OCI-LY1 (cell line): ENCODE data around the gene PAEP.

ENCODE experiments used
- H2AFZ ChIP-seq: fragments of 200-600 bp; sonication (generic), shearing (Covaris generic); 2 replicates; pipeline ENCODE4 v1.6.0; 2014; ENCODE audit warnings: antibody characterized with exemption, mild to moderate bottlenecking, low read length
- H3F3A ChIP-seq: fragments of 200-600 bp; sonication (generic), shearing (Covaris generic); 2 replicates; pipeline ENCODE4 v1.6.0; 2014; ENCODE audit warnings: mild to moderate bottlenecking, antibody characterized with exemption, low read length, moderate library complexity; ENCODE audit not compliant: insufficient read depth
- H3K27ac ChIP-seq: fragments of 200-600 bp; sonication (generic); 2 replicates; pipeline ENCODE4 v1.5.1; 2014; ENCODE audit warnings: low read length, mixed run types, mild to moderate bottlenecking, low read depth; ENCODE audit not compliant: poor library complexity, severe bottlenecking
- H3K27me3 ChIP-seq: fragments of 200-600 bp; sonication (generic); 2 replicates; pipeline ENCODE4 v1.6.0; 2014; ENCODE audit warnings: antibody characterized with exemption, mild to moderate bottlenecking, low read length, moderate library complexity; ENCODE audit not compliant: insufficient read depth
- H3K36me3 ChIP-seq: fragments of 200-600 bp; sonication (generic); 2 replicates; pipeline ENCODE4 v1.6.1; 2014; ENCODE audit warnings: mild to moderate bottlenecking, antibody characterized with exemption, low read length, moderate library complexity, mixed read lengths; ENCODE audit not compliant: insufficient read depth
- H3K4me1 ChIP-seq: fragments of 200-600 bp; sonication (generic); 2 replicates; pipeline ENCODE4 v1.5.1; 2014; ENCODE audit warnings: mild to moderate bottlenecking, low read length, moderate library complexity; ENCODE audit not compliant: insufficient read depth, severe bottlenecking
- H3K4me2 ChIP-seq: fragments of 200-600 bp; sonication (generic), shearing (Covaris generic); 2 replicates; pipeline ENCODE4 v1.6.1; 2014; ENCODE audit warnings: low read length
- H3K4me3 ChIP-seq: fragments of 200-600 bp; sonication (generic); 2 replicates; pipeline ENCODE4 v1.5.1; 2014; ENCODE audit warnings: low read length, low read depth, mild to moderate bottlenecking, mixed read lengths; ENCODE audit not compliant: poor library complexity, severe bottlenecking
- H3K79me2 ChIP-seq: fragments of 200-600 bp; shearing (Covaris generic); 2 replicates; pipeline ENCODE4 v1.6.1; 2016; ENCODE audit warnings: mixed run types, low read length, mixed read lengths; ENCODE audit not compliant: insufficient read depth
- H3K9ac ChIP-seq: fragments of 200-600 bp; sonication (generic), shearing (Covaris generic); 2 replicates; pipeline ENCODE4 v1.6.1; 2014; ENCODE audit warnings: mild to moderate bottlenecking, low read length, mixed read lengths
- H3K9me2 ChIP-seq: fragments of 200-600 bp; sonication (generic), shearing (Covaris generic); 2 replicates; pipeline ENCODE4 v1.6.1; 2014; ENCODE audit warnings: low read depth, mild to moderate bottlenecking, low read length, mixed read lengths
- H3K9me3 ChIP-seq: fragments of 200-600 bp; shearing (Covaris generic); 2 replicates; pipeline ENCODE4 v1.6.1; 2014; ENCODE audit warnings: low read length, mixed read lengths
- H4K20me1 ChIP-seq: fragments of 200-600 bp; sonication (generic), shearing (Covaris generic); 2 replicates; pipeline ENCODE4 v1.6.0; 2016; ENCODE audit warnings: mild to moderate bottlenecking, low read length; ENCODE audit not compliant: insufficient read depth
- EZH2 ChIP-seq: fragments of 200-600 bp; sonication (generic), shearing (Covaris generic); IDR thresholded peaks from 2 replicates; pipeline ENCODE4 v1.8.0; 2017; ENCODE audit warnings: borderline replicate concordance, mixed run types, mild to moderate bottlenecking, antibody characterized with exemption, low read length, moderate library complexity, mixed read lengths
- TF ChIP-seq, protein P1 (sequence below): fragments of 200-600 bp; sonication (generic), shearing (Covaris generic); IDR thresholded peaks from 2 replicates; pipeline ENCODE4 v1.5.1; 2017; ENCODE audit warnings: mild to moderate bottlenecking, antibody characterized with exemption, low read length, moderate library complexity, mixed read lengths

Gene PAEP

DNA sequence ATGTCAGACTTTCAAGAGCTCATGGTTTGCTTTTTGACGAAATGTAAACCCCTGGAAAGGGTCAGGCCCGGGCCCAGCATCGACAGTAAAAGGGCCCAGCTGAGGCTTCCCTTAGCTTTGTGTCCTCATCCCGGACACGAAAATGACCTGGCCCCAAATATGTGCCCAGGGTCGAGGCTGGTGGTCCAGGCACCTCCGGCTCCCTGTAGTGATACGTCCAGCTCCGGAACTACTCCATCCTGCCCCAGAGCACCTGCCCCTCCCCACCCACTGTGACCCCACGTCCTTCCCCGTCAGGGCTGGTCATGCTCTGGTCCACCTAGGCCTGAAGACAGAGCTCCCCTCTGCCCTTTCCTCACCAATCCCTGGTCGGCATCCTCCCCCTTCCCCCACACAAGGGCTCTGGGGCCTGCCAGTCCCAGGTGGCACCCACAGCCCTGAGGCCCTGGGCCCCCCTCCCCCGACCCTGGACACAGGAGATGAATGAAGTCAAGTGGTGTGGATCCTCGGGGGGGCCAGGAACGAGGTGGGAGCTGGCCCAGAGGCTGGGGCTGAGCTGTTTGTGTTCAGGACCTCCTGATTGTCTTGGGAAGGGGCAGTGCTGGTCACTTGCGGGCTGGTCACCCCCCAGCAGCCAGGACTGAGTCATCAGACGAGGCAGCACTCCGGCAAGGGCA, 9.4 kb upstream of the PAEP start:
- Histone ChIP-seq H3K79me2 (no peaks in the 10 kb centered on the region), H3K9ac (no peak overlapping the region), H2AFZ (no peak overlapping the region), H3K9me2 (no peaks in the 10 kb centered on the region), H3K4me3 (no peak overlapping the region), H3K27me3 (no peaks in the 10 kb centered on the region; the same call in 1 of the 2 replicates), H3K27ac (no peak overlapping the region), H4K20me1 (no peaks in the 10 kb centered on the region), H3K4me1 (no peaks in the 10 kb centered on the region), H3K36me3 (no peaks in the 10 kb centered on the region), H3K9me3 (no peaks in the 10 kb centered on the region), H3F3A (no peaks in the 10 kb centered on the region), H3K4me2 (no peak overlapping the region)
- TF ChIP-seq, protein P1, sequence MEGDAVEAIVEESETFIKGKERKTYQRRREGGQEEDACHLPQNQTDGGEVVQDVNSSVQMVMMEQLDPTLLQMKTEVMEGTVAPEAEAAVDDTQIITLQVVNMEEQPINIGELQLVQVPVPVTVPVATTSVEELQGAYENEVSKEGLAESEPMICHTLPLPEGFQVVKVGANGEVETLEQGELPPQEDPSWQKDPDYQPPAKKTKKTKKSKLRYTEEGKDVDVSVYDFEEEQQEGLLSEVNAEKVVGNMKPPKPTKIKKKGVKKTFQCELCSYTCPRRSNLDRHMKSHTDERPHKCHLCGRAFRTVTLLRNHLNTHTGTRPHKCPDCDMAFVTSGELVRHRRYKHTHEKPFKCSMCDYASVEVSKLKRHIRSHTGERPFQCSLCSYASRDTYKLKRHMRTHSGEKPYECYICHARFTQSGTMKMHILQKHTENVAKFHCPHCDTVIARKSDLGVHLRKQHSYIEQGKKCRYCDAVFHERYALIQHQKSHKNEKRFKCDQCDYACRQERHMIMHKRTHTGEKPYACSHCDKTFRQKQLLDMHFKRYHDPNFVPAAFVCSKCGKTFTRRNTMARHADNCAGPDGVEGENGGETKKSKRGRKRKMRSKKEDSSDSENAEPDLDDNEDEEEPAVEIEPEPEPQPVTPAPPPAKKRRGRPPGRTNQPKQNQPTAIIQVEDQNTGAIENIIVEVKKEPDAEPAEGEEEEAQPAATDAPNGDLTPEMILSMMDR = no peak
- TF ChIP-seq EZH2 = no peak

DNA sequence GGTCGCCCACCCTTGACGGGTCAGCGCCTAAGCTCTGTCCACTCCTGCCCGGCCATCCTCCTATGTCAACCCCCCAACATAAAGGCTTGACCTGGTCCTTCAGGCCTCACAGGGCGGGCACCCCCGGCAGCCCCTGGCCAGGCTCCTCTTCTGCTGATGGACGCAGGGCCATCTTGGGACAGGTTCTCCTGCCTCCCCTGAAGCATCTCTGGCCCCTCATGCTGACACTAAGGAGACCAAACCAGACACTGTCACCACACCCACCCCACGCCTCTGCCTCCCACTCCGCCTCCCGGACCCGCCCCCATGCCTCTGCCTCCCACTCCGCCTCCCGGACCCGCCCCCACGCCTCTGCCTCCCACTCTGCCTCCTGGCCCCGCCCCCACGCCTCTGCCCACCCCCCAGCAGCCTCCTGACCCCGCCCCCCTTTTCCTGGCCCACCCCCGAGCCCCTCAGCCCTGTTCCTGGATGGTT, 8.8 kb upstream of the PAEP start:
- Histone ChIP-seq H3F3A (no peaks in the 10 kb centered on the region), H3K36me3 (no peaks in the 10 kb centered on the region), H2AFZ (no peak overlapping the region), H3K4me2 (no peak overlapping the region), H3K9me3 (no peaks in the 10 kb centered on the region), H3K27me3 (no peaks in the 10 kb centered on the region; the same call in 1 of the 2 replicates), H3K9ac (no peak overlapping the region), H3K4me3 (no peak overlapping the region), H3K4me1 (no peaks in the 10 kb centered on the region), H3K79me2 (no peaks in the 10 kb centered on the region), H3K27ac (no peak overlapping the region), H4K20me1 (no peaks in the 10 kb centered on the region), H3K9me2 (no peaks in the 10 kb centered on the region)
- TF ChIP-seq EZH2 = no peak

GRCh38 chr9:135554718-135555117, 6.8 kb upstream of the PAEP start:
- Histone ChIP-seq H3K4me3 (no peak overlapping the region), H4K20me1 (no peaks in the 10 kb centered on the region), H3K9ac (no peak overlapping the region), H3K9me3 (no peaks in the 10 kb centered on the region), H3F3A (no peaks in the 10 kb centered on the region), H3K4me2 (no peak overlapping the region), H3K4me1 (no peaks in the 10 kb centered on the region), H3K27ac (no peak overlapping the region), H3K9me2 (no peaks in the 10 kb centered on the region), H2AFZ (no peak overlapping the region), H3K36me3 (no peaks in the 10 kb centered on the region), H3K79me2 (no peaks in the 10 kb centered on the region), H3K27me3 (no peaks in the 10 kb centered on the region; the same call in 1 of the 2 replicates)
- TF ChIP-seq, protein P1 = no peak
- TF ChIP-seq EZH2 = no peak

DNA sequence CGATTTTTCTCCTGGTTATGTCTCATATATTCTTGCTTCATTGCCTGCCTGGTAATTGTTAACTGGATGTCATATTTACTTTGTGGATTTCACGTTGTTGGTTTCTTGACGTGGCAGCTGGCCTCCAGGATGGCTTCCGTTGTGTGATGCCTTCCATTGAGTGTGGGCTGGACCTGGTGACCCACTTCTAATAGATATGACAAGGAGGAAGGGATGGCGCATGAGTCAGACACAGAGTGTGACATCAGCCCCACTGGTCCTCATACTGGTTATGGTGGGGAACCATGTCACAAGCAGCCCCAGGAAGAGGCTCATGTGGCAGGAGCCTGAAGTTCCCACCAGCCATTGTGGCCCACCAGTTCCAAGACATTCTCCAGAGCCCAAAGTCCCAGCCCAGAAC, 6.4 kb upstream of the PAEP start:
- Histone ChIP-seq H3K9me2 (no peaks in the 10 kb centered on the region), H3K79me2 (no peaks in the 10 kb centered on the region), H4K20me1 (no peaks in the 10 kb centered on the region), H3K36me3 (no peaks in the 10 kb centered on the region), H3K9me3 (no peaks in the 10 kb centered on the region), H3F3A (no peaks in the 10 kb centered on the region), H2AFZ (no peak overlapping the region), H3K4me2 (no peak overlapping the region), H3K27ac (no peak overlapping the region), H3K27me3 (no peaks in the 10 kb centered on the region; the same call in 1 of the 2 replicates), H3K4me3 (no peak overlapping the region), H3K4me1 (no peaks in the 10 kb centered on the region), H3K9ac (no peak overlapping the region)
- TF ChIP-seq EZH2 = no peak
- TF ChIP-seq, protein P1 = no peak
